HEK293 (cell line): Measurements from ENCODE around the gene MCF2L.

ENCODE experiments used
- CTCF ChIA-PET: fragments of 350-600 bp; formaldehyde crosslinking; extraction: SDS; loops from one replicate; lab custom pipeline; 2021; ENCODE audit warnings: antibody characterized with exemption; lab: Yijun Ruan, JAX
- POLR2A ChIA-PET: fragments of 300-600 bp; formaldehyde crosslinking; extraction: SDS; loops from one replicate; lab custom pipeline; 2020; ENCODE audit warnings: antibody characterized with exemption, inconsistent platforms; lab: Yijun Ruan, JAX
- H3K27ac ChIP-seq: fragments of 200-500 bp; sonication (Bioruptor generic); 2 replicates; pipeline ENCODE4 v1.5.1; 2014; ENCODE audit warnings: low read depth, low read length, control low read depth, inconsistent platforms; ENCODE audit errors: extremely low read depth
- H3K36me3 ChIP-seq, 2 experiments: fragments of 200-500 bp in 1 of 2; sonication (Bioruptor generic) in 1 of 2; 1 replicate in 1 of 2; 2 replicates in 1 of 2; pipeline ENCODE4 v1.5.1; 2014 to 2017; ENCODE audit warnings: inconsistent platforms in 2 of 2, low read length in 2 of 2; ENCODE audit not compliant: control insufficient read depth in 2 of 2, insufficient read depth in 1 of 2
- H3K4me1 ChIP-seq: fragments of 200-500 bp; sonication (Bioruptor generic); 2 replicates; pipeline ENCODE4 v1.5.1; 2014; ENCODE audit warnings: mild to moderate bottlenecking, low read length, inconsistent platforms; ENCODE audit not compliant: control insufficient read depth, insufficient read depth
- H3K4me3 ChIP-seq: 2 replicates; pipeline ENCODE4 v1.5.1; 2011; ENCODE audit warnings: low read depth, mild to moderate bottlenecking, control low read depth, low read length, moderate library complexity
- H3K9me3 ChIP-seq: fragments of 200-500 bp; sonication (Bioruptor generic); 2 replicates; pipeline ENCODE4 v1.5.1; 2014; ENCODE audit warnings: low read depth, low read length, inconsistent platforms; ENCODE audit not compliant: control insufficient read depth, insufficient read depth
- BCL11A ChIP-seq: fragments of 450-650 bp; formaldehyde crosslinking; IDR thresholded peaks from 2 replicates; pipeline ENCODE4 v1.5.1; 2016; ENCODE audit warnings: low read depth, missing biosample characterization, missing genetic modification characterization
- BCL11B ChIP-seq: fragments of 450-650 bp; formaldehyde crosslinking; IDR thresholded peaks from 2 replicates; pipeline ENCODE4 v1.5.1; 2016; ENCODE audit warnings: low read depth, missing biosample characterization, missing genetic modification characterization
- GLIS2 ChIP-seq: fragments of 450-650 bp; formaldehyde crosslinking; IDR thresholded peaks from 2 replicates; pipeline ENCODE4 v1.5.1; 2016; ENCODE audit warnings: missing biosample characterization, missing genetic modification characterization
- KLF1 ChIP-seq: fragments of 450-650 bp; formaldehyde crosslinking; IDR thresholded peaks from 2 replicates; pipeline ENCODE4 v1.5.1; 2016; ENCODE audit warnings: missing biosample characterization, missing genetic modification characterization
- KLF9 ChIP-seq: fragments of 450-650 bp; formaldehyde crosslinking; IDR thresholded peaks from 2 replicates; pipeline ENCODE4 v1.5.1; 2016; ENCODE audit warnings: missing biosample characterization, missing genetic modification characterization, low read depth
- OVOL3 ChIP-seq: fragments of 450-650 bp; formaldehyde crosslinking; IDR thresholded peaks from 2 replicates; pipeline ENCODE4 v1.5.1; 2016; ENCODE audit warnings: missing biosample characterization, missing genetic modification characterization
- SETDB1 ChIP-seq: IDR thresholded peaks from one replicate; pipeline ENCODE4 v1.6.1; 2017; ENCODE audit warnings: mild to moderate bottlenecking, low read length, moderate library complexity, mixed read lengths; ENCODE audit not compliant: insufficient read length
- YY1 ChIP-seq: fragments of 450-650 bp; formaldehyde crosslinking; IDR thresholded peaks from 2 replicates; pipeline ENCODE4 v1.5.1; 2018; ENCODE audit warnings: missing biosample characterization, missing genetic modification characterization
- ZBTB1 ChIP-seq: fragments of 450-650 bp; formaldehyde crosslinking; IDR thresholded peaks from 2 replicates; pipeline ENCODE4 v1.5.1; 2016; ENCODE audit warnings: missing biosample characterization, missing genetic modification characterization
- ZFHX2 ChIP-seq: fragments of 450-650 bp; formaldehyde crosslinking; conservative IDR thresholded peaks from 2 replicates; pipeline ENCODE4 v1.5.1; 2016; ENCODE audit warnings: missing biosample characterization, missing genetic modification characterization
- ZFP37 ChIP-seq: fragments of 450-650 bp; formaldehyde crosslinking; IDR thresholded peaks from 2 replicates; pipeline ENCODE4 v1.5.1; 2016; ENCODE audit warnings: missing biosample characterization, missing genetic modification characterization
- ZIC2 ChIP-seq: fragments of 450-650 bp; formaldehyde crosslinking; IDR thresholded peaks from 2 replicates; pipeline ENCODE4 v1.5.1; 2016; ENCODE audit warnings: missing biosample characterization, missing genetic modification characterization
- ZNF114 ChIP-seq: fragments of 450-650 bp; formaldehyde crosslinking; IDR thresholded peaks from 2 replicates; pipeline ENCODE4 v1.5.0; 2017; ENCODE audit warnings: missing biosample characterization, missing genetic modification characterization
- ZNF140 ChIP-seq: fragments of 450-650 bp; formaldehyde crosslinking; IDR thresholded peaks from 2 replicates; pipeline ENCODE4 v1.5.1; 2016; ENCODE audit warnings: missing biosample characterization, missing genetic modification characterization
- ZNF19 ChIP-seq: fragments of 450-650 bp; formaldehyde crosslinking; IDR thresholded peaks from 2 replicates; pipeline ENCODE4; 2016; ENCODE audit warnings: missing biosample characterization, missing genetic modification characterization, low read depth
- ZNF211 ChIP-seq: fragments of 450-650 bp; formaldehyde crosslinking; IDR thresholded peaks from 2 replicates; pipeline ENCODE4 v1.5.1; 2016; ENCODE audit warnings: low read depth, missing biosample characterization, missing genetic modification characterization
- ZNF223 ChIP-seq: fragments of 450-650 bp; formaldehyde crosslinking; IDR thresholded peaks from 2 replicates; pipeline ENCODE4 v1.5.1; 2016; ENCODE audit warnings: missing biosample characterization, missing genetic modification characterization
- ZNF292 ChIP-seq: fragments of 450-650 bp; formaldehyde crosslinking; IDR thresholded peaks from 2 replicates; pipeline ENCODE4 v1.5.1; 2016; ENCODE audit warnings: low read depth, missing biosample characterization, missing genetic modification characterization, borderline replicate concordance
- ZNF335 ChIP-seq: fragments of 450-650 bp; formaldehyde crosslinking; conservative IDR thresholded peaks from 2 replicates; pipeline ENCODE4 v1.5.1; 2016; ENCODE audit warnings: missing biosample characterization, missing genetic modification characterization
- ZNF404 ChIP-seq: fragments of 450-650 bp; formaldehyde crosslinking; IDR thresholded peaks from 2 replicates; pipeline ENCODE4 v1.5.1; 2017; ENCODE audit warnings: missing biosample characterization, missing genetic modification characterization
- ZNF473 ChIP-seq: fragments of 450-650 bp; formaldehyde crosslinking; IDR thresholded peaks from 2 replicates; pipeline ENCODE4 v1.5.1; 2017; ENCODE audit warnings: missing biosample characterization, missing genetic modification characterization
- ZNF621 ChIP-seq: fragments of 450-650 bp; formaldehyde crosslinking; IDR thresholded peaks from 2 replicates; pipeline ENCODE4 v1.5.1; 2017; ENCODE audit warnings: missing biosample characterization, missing genetic modification characterization
- ZNF677 ChIP-seq: fragments of 450-650 bp; IDR thresholded peaks from 2 replicates; pipeline ENCODE4 v1.5.0; 2018; ENCODE audit warnings: missing biosample characterization, mild to moderate bottlenecking, missing genetic modification characterization, moderate library complexity
- ZNF776 ChIP-seq: fragments of 450-650 bp; formaldehyde crosslinking; IDR thresholded peaks from 2 replicates; pipeline ENCODE4 v1.5.0; 2017; ENCODE audit warnings: missing biosample characterization, missing genetic modification characterization, borderline replicate concordance
- TF ChIP-seq, protein P1 (sequence below): fragments of 450-650 bp; formaldehyde crosslinking; IDR thresholded peaks from 2 replicates; pipeline ENCODE4 v1.5.1; 2016; ENCODE audit warnings: missing biosample characterization, missing genetic modification characterization

The MCF2L gene

DNA sequence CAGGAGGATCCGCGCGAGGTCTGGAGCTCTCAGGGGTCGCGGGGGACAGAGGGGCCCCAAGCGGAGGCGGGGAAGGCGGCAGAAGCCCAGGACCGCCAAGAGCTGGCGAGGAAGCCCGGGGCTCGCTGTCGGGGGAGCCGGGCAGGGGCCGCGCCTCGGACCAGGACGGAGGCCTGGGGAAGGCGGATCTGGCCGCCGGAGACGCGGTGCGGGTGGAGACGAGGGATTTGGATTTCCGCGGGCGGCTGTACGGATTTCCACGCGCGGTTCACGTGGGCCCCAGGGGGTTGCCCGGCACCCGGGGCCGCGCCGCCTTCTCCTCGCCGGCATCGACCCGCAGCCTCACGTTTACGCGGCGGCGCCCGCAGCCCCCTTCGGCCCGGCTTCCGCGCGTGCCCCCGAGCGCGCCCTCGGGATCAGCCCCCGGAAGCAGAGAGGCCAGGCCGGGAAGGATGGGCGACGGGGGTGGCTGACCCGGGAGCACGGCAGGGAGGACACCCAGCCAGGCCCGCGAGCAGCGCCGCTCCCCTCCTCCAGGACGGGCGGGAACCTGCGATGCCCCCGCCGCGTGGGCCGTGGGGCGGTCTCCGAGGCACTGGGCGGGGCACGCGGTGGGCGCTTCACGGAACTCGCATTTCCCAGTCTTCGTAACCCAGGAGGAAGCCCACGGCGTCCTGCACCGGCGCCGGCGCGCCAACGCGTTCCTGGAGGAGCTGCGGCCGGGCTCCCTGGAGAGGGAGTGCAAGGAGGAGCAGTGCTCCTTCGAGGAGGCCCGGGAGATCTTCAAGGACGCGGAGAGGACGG is 141.2 kb downstream of the MCF2L start:
- Histone ChIP-seq H3K27ac (no peak overlapping the region), H3K9me3 (no peaks in the 10 kb centered on the region), H3K4me1 (no peaks in the 10 kb centered on the region), H3K36me3 (no peaks in the 10 kb centered on the region), H3K4me3 (peak overlapping the region; percentile 2; the same call in 1 of the 2 replicates)
- TF ChIP-seq ZNF140 (tag by site-specific recombination) (no peak), ZNF677 (tag by site-specific recombination) (no peak), ZNF473 (tag by site-specific recombination) (no peak), YY1 (no peak), ZNF211 (tag by site-specific recombination) (no peak), ZNF292 (tag by site-specific recombination) (no peak), OVOL3 (tag by site-specific recombination) (no peak), ZIC2 (tag by site-specific recombination) (no peak), ZFHX2 (no peak), SETDB1 (no peak), BCL11A (tag by site-specific recombination) (no peak)
- TF ChIP-seq, protein P1, sequence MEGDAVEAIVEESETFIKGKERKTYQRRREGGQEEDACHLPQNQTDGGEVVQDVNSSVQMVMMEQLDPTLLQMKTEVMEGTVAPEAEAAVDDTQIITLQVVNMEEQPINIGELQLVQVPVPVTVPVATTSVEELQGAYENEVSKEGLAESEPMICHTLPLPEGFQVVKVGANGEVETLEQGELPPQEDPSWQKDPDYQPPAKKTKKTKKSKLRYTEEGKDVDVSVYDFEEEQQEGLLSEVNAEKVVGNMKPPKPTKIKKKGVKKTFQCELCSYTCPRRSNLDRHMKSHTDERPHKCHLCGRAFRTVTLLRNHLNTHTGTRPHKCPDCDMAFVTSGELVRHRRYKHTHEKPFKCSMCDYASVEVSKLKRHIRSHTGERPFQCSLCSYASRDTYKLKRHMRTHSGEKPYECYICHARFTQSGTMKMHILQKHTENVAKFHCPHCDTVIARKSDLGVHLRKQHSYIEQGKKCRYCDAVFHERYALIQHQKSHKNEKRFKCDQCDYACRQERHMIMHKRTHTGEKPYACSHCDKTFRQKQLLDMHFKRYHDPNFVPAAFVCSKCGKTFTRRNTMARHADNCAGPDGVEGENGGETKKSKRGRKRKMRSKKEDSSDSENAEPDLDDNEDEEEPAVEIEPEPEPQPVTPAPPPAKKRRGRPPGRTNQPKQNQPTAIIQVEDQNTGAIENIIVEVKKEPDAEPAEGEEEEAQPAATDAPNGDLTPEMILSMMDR (tag by site-specific recombination): no peak
- CTCF ChIA-PET: no interaction called here
- POLR2A ChIA-PET: no interaction called here

DNA sequence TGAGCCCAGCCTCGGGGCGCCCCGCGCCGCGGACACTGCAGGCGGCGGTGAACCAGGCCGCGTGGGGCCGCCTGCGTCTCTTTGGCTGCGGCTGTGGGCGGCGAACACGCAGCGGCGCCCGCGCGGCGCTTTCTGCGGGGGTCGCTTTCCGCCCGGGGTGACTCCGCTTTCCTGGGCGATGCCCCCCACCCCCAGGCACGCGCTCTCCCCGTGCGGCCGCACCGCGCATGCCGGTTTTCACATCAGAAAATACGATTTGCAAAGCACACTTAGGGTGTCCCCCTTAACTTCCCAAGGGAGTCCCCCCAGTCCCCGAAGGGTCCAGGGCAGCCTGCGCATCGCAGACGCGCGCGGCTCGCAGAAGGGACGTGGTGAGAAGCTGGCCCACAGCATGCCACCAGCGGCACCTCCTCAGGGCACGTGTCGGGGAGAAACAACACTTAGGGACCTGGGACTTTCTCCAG is 141.9 kb downstream of the MCF2L start:
- ChIA-PET POLR2A (no interaction called here), CTCF (no interaction called here)
- no peaks in the 10 kb centered on the region for H3K4me1 ChIP-seq
- no peaks in the 10 kb centered on the region for H3K9me3 ChIP-seq
- H3K27ac ChIP-seq: no peak overlapping the region
- H3K4me3 ChIP-seq: no peak overlapping the region
- no peaks in the 10 kb centered on the region for H3K36me3 ChIP-seq
- no peak for TF ChIP-seq ZNF19 (tag by site-specific recombination)
- no peak for TF ChIP-seq ZNF114
- TF ChIP-seq GLIS2 (tag by site-specific recombination): no peak
- TF ChIP-seq ZNF776 (tag by site-specific recombination): no peak
- TF ChIP-seq ZNF404: no peak
- TF ChIP-seq ZNF223: no peak
- no peak for TF ChIP-seq SETDB1
- TF ChIP-seq BCL11B (tag by site-specific recombination): no peak
- TF ChIP-seq ZFHX2: no peak
- no peak for TF ChIP-seq ZNF335
- no peak for TF ChIP-seq ZFP37 (tag by site-specific recombination)
- TF ChIP-seq ZBTB1 (tag by site-specific recombination): no peak
- no peak for TF ChIP-seq ZNF211 (tag by site-specific recombination)
- TF ChIP-seq ZNF621 (tag by site-specific recombination): no peak
- no peak for TF ChIP-seq KLF1 (tag by site-specific recombination)
- TF ChIP-seq KLF9: no peak
